ENCODE results near the gene ODF2L. TPM values are rescaled to one million over a fixed set of nuclear protein-coding genes. Genes with fewer than 3 reads are reported as not detected.

Gene ODF2L
- total and polyA plus RNA-seq, 7 donors, result 14.4 to 55.1 (median 27.8) TPM

DNA sequence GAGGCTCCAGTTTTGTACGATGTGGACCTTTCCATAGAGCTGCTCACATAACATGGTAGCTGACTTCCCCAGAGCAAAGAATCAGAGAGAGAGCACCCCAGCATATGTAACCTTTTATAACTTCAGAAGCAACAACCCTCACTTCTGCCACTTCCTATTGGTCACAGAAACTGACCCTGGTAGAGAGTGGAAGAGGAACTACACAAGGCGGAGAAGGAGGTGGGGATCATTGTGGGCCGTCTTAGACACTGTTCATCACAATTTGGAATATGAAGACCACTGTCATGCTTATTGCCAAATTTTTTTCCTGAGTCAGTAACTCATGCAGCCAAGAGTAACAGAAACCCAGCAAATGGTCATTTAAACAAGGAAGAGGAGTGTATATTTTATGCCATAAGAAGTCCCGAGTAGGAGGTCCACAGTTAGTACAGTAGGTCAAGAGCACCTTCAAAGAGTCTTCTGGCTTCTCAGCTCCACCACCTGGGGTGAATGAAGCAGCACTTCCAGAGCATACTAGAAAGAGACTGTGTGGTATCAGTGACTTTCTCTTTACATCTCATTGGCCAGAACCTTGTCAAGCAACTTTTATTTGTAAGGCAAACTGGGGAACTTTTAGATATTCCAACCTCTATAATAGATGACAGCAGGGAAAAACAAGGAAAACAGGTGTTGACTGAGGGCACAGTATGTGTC, 71.8 kb downstream of the ODF2L start:
- Histone ChIP-seq H3K36me3 (no peaks in the 10 kb centered on the region), H3K4me1 (no peaks in the 10 kb centered on the region), H3K27ac (no peak overlapping the region), H3K4me3 (no peak overlapping the region), H3K27me3 (no peaks in the 10 kb centered on the region), H3K9me3 (no peaks in the 10 kb centered on the region)
- no peak for TF ChIP-seq POLR2A (IDR thresholded peaks at IDR 0.05)
- TF ChIP-seq EP300 (IDR thresholded peaks at IDR 0.05), result no peak
- TF ChIP-seq POLR2AphosphoS5 (IDR thresholded peaks at IDR 0.05), result no peak
- TF ChIP-seq, protein P1, sequence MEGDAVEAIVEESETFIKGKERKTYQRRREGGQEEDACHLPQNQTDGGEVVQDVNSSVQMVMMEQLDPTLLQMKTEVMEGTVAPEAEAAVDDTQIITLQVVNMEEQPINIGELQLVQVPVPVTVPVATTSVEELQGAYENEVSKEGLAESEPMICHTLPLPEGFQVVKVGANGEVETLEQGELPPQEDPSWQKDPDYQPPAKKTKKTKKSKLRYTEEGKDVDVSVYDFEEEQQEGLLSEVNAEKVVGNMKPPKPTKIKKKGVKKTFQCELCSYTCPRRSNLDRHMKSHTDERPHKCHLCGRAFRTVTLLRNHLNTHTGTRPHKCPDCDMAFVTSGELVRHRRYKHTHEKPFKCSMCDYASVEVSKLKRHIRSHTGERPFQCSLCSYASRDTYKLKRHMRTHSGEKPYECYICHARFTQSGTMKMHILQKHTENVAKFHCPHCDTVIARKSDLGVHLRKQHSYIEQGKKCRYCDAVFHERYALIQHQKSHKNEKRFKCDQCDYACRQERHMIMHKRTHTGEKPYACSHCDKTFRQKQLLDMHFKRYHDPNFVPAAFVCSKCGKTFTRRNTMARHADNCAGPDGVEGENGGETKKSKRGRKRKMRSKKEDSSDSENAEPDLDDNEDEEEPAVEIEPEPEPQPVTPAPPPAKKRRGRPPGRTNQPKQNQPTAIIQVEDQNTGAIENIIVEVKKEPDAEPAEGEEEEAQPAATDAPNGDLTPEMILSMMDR (IDR thresholded peaks at IDR 0.05), result no peak
- intact Hi-C loops (cut with DNase I), result no loop called here
- 83 to 84% methylated on average over 4 of the region's 4 CpGs for WGBS, 2 donors
- no peak for DNase-seq

DNA sequence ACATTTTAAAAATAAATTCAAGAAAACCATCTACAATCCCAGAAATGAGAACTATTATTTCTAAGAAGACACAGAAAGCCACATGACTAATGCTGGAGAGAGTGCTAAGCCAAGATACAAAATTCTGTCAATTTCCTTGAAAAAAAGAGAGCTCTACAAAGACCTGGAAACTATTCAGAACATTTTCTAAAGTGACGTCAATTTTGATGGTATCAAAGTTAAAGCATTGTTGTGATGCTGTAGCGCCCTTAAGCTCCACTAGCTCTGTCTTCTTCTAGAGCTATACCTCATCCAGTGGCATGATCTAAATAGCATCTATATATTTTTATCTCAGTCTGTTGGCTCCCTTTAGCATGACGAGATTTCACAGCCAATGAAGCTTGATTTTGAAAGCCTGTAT, 73.9 kb downstream of the ODF2L start:
- intact Hi-C loops (cut with DNase I), result no loop called here
- H3K27me3 ChIP-seq, result no peaks in the 10 kb centered on the region
- no peak for TF ChIP-seq POLR2A (IDR thresholded peaks at IDR 0.05)
- TF ChIP-seq, protein P1 (IDR thresholded peaks at IDR 0.05), result no peak
- TF ChIP-seq POLR2AphosphoS5 (IDR thresholded peaks at IDR 0.05), result no peak
- no peak for TF ChIP-seq EP300 (IDR thresholded peaks at IDR 0.05)
- 84 to 85% methylated on average over 3 of the region's 3 CpGs for WGBS, 2 donors
- H3K4me3 ChIP-seq, result no peak overlapping the region
- no peak for DNase-seq
- no peaks in the 10 kb centered on the region for H3K9me3 ChIP-seq
- H3K36me3 ChIP-seq, result no peaks in the 10 kb centered on the region
- H3K27ac ChIP-seq, result no peak overlapping the region
- H3K4me1 ChIP-seq, result no peaks in the 10 kb centered on the region

DNA sequence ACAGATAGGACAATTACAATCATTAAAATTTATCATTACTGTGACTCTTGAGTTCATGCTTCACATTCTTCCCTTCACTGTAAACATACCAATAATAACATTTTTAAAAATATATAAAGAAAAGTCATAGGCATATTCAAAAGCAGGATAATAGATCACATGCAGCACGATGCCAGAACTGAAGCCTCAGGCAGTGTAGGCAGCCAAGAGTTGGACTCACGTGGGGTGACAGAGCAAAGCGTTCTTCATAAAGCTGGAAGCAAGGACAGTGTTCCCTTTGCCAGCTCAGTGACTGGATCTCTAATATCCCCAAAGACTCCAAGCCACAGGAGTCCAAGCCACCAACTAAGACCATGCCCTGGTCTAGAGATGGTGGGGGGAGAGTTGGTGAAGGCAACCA, 77.7 kb downstream of the ODF2L start:
- Histone ChIP-seq H3K4me3 (no peak overlapping the region), H3K4me1 (no peaks in the 10 kb centered on the region), H3K27ac (no peak overlapping the region), H3K27me3 (no peaks in the 10 kb centered on the region), H3K9me3 (no peaks in the 10 kb centered on the region), H3K36me3 (no peaks in the 10 kb centered on the region)
- TF ChIP-seq, protein P1 (IDR thresholded peaks at IDR 0.05), result no peak
- TF ChIP-seq EP300 (IDR thresholded peaks at IDR 0.05), result no peak
- no peak for TF ChIP-seq POLR2A (IDR thresholded peaks at IDR 0.05)
- TF ChIP-seq POLR2AphosphoS5 (IDR thresholded peaks at IDR 0.05), result no peak
- DNase-seq, result no peak
- intact Hi-C loops (cut with DNase I), result no loop called here
- 85% methylated on average over 3 of the region's 3 CpGs for WGBS, 2 donors

DNA sequence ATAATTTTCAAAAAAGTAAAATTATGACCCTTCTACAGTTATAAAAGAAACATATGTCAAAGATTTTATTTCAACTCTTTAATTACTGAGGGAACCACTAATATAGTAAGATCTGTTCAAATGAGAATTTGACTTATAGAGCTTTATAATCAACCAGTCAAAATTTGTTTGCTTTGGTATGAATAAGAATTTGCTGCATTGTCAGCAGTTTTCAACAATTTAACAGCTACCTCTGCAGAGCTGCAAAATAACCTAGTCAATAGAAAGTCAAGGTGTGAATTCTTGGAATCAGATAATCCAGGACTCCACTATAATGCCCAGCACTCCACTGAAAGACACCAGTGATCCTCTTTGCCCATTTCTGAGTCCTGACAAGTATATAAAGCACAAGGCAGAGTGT, 78.2 kb downstream of the ODF2L start:
- H3K4me1 ChIP-seq, result no peaks in the 10 kb centered on the region
- H3K9me3 ChIP-seq, result no peaks in the 10 kb centered on the region
- H3K36me3 ChIP-seq, result no peaks in the 10 kb centered on the region
- no peak for TF ChIP-seq EP300 (IDR thresholded peaks at IDR 0.05)
- no peak overlapping the region for H3K4me3 ChIP-seq
- H3K27ac ChIP-seq, result no peak overlapping the region
- no peak for DNase-seq
- no peaks in the 10 kb centered on the region for H3K27me3 ChIP-seq
- intact Hi-C loops (cut with DNase I), result no loop called here

DNA sequence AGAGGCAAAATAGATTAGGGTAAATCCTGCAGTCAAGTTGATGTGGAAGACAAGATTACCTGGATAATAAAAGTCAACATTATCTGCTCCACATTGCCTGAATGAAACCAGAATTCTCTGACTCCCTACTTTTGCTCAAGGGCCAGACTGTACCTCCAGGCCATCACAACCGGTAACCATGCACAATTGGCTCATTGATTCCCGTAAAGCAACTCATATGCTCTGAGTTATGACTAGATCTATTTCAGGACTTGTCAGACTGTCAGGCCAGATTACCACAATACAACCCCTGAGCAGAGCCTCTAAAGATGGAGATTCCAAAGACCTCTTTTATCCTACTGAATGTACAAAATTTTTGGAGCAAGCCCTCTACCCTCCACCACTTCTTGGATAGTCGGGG, 90.4 kb downstream of the ODF2L start:
- TF ChIP-seq EP300 (IDR thresholded peaks at IDR 0.05) (no peak), POLR2A (IDR thresholded peaks at IDR 0.05) (no peak), POLR2AphosphoS5 (IDR thresholded peaks at IDR 0.05) (no peak)
- TF ChIP-seq, protein P1 (IDR thresholded peaks at IDR 0.05), result no peak
- Histone ChIP-seq H3K27ac (no peak overlapping the region), H3K4me3 (no peak overlapping the region), H3K9me3 (no peaks in the 10 kb centered on the region), H3K27me3 (no peaks in the 10 kb centered on the region), H3K36me3 (no peaks in the 10 kb centered on the region), H3K4me1 (no peaks in the 10 kb centered on the region)
- DNase-seq, result no peak
- intact Hi-C loops (cut with DNase I), result no loop called here
- WGBS, 2 donors, result 91 to 94% methylated on average over 3 of the region's 3 CpGs
